HUDEP-2 (cell line): ENCODE results near the gene MED12L.

Experiments
- DNase-seq, 76 experiments: peaks; one replicate each; lab custom pipeline; 2025; ENCODE audit not compliant: unreplicated experiment in 76 of 76; lab: John Stamatoyannopoulos, UW

The MED12L gene

DNA sequence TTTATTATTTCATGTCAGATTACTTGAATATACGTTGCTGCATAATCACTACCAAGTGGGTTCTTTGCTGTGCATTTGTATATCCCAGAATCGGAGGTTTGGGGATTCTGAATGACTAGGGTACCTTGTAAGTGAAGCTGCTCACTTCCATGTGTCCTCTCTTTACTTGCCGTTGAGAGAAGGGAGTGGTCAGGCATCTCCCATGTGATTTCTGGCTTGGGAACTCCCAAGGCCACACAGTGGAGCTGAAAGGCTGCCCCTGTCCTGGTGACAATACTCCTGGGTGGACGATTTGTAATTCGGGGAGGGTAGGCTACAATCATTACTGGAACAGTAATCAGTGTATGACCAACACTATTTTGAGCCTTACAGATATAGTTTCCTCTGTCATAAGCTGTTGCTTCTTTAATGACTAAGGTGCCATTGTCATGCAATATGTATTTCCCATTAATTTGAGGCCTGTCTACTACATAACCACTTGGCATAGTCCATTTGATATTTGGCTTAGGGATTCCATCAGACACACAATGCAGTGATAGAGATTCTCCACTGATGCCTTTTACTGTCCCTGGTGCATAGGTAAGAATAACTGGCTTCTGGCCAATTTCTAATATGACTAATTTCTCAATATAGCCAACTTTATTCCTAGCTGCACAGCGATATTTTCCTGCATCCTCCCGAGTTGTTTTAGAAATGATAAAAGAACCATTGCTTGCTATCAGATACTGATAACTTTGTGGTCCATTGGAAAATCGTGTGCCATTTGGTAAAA, 351.4 kb downstream of the MED12L start:
- no peak for DNase-seq

DNA sequence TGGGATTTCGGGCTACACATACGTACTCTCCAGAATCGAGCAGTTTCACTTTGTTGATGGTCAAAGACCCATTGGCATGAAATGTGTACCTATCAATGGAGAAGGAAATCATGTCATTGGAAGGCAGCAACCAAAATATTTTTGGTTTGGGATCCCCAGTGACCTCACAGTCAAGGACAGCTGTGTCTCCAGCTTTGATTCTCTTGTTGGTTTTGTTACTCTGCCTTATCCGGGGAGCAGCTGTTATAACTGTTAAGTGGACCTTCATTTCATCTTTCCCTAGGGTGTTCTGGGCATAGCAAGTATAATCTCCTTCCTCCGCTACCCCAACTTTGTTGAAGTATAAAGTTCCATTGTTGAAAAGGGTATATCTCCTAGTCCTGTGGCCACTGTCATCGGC, 352.4 kb downstream of the MED12L start:
- DNase-seq = no peak

DNA sequence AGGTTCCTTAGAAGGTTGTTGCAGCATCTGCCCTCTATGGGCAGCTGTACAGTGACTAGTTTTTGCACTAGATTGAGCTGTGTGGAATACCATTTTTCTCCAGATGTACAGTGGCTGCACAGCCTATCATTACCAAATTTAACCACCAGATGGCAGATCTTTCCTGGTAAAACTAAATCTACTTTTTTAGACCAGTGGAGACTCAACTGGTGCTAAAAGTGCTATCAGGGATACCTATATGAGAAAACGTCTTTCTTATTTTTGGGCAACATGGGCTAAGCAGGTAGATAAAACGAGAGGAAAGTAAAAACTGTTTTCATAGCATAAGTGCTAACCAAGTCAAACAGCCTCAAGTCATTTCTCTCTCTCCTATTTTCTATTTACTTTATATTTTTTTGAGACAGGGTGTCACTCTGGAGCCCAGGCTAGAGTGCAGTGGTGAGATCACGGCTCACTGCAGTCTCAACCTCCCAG, 354.2 kb downstream of the MED12L start:
- peak in 26 of 76 experiments; percentile 1 to 64 (median 16) for DNase-seq

DNA sequence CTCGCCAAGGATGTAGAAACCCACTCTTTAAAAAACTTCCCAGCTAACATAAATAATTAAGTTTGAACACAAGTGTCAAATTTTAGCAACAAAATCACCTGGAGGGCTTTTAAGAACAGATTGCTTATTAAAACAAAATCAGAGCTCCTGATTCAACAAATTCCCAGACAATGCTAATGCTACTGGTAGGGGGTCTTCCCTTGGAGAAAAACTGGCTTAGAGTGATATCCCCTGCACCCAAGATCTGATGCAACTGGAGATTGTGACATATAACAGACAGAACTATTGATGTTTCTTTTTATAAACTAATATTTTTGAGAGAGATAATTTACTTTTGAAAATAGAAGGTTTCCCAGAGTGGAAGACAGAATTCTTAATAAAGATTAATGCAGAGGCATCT, 355.5 kb downstream of the MED12L start:
- no peak for DNase-seq

- no peak for DNase-seq
These were observed 358.1 kb downstream of the MED12L start for GRCh38 chr3:151443583-151443982.

GRCh38 chr3:151445273-151446001, 360.0 kb downstream of the MED12L start:
- DNase-seq = no peak

DNA sequence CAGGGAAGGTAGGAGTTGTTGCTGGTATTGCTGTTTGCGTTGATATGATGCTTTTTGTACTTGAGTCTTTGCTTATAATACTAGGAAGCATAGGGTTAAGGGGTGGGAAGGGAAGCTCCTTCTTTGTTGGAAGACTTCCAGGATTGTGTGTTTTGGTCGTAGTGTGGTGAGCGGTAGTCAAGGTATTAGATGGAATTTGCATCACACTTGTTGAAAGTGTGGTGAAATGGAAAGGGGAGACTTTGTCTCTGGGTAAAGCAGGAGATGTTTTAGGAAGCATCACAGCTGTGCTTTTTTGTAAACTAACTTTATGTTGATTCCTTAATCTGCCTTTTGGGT, 360.5 kb downstream of the MED12L start:
- no peak for DNase-seq

DNA sequence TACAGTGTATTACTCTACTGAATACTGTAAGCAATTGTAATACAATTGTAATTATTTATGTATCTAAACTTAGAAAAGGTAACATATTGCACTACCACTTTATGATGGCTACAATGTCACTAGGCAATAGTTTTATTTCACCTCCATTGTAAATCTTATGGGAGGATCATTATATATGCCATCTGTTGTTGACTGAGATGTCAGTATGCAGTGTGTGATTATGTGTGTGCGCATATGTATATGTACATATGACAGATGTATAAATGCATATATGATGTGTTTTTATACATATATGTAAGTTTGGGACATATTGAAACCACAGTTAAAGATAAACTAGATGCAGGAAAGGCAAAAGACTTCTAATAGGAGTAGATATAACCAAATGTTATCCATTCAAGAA, 366.9 kb downstream of the MED12L start:
- no peak for DNase-seq

GRCh38 chr3:151452841-151453240, 367.4 kb downstream of the MED12L start:
- no peak for DNase-seq

DNA sequence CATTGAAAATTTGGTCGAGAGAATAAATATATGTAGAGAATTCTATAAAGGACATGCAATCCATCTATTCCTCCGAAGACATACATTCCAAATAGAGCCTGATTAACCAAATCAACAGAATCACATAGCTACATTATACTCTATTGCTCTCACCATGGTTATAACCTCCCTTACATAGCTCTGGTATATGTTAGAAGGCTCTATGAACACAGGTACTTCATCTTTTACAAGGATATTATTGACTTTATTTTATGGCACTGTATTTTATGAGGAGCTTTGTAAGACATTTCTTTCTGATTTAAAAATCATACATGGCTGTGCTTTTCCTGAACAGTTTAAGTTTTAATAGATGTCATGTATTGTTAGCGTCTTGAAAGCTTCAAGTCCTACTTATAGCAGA, 370.6 kb downstream of the MED12L start:
- DNase-seq = no peak

DNA sequence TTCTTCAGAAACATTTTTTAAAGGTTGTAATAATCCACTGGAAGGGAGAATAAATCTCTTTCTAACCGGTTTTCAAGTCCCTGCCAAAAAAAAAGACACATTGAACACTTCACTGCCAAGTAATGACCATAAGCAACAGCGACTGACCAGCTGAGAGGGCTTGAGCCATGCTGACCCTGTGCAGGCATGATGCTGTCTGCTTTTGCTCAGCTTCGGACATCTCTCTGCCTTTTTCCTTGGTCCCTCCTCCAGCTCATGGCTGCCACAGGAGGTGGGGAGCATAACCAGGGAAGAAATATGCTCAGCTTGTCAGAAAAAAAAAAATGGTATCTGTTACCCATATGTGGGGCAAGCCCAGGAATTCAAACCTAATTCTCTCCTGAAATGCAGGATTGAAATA, 373.9 kb downstream of the MED12L start:
- no peak for DNase-seq

GRCh38 chr3:151460228-151460627, 374.8 kb downstream of the MED12L start:
- no peak for DNase-seq

GRCh38 chr3:151460774-151461450, 375.4 kb downstream of the MED12L start, which contains the start of gene IGSF10:
Gene IGSF10, minus strand, starts transcription at chr3:151461061. Its CDS starts 2,352 bp downstream, at chr3:151458709.
- DNase-seq = no peak

DNA sequence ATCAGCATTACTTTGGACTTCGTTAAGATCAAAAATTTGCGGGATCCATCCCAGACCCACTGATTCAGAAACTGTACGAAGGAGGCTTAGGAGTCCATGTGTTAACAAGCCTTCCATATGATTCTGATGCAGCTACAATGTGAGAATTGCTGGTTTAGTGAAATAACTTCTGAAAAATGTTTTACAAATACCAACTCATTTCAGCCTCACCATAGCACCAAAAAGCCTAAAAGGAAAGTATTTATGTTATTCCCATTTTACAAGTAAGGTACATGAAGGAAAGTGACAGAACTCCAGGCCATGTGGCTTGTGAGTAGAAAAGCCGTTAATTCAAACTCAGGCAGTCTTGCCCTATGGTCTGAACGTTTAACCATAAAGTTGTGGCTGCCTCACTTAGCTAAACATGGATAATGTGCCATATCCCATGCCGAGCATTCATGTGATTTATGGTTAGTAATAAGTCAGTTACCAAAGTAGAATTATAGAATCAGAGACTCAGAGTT, 376.9 kb downstream of the MED12L start:
- no peak for DNase-seq

DNA sequence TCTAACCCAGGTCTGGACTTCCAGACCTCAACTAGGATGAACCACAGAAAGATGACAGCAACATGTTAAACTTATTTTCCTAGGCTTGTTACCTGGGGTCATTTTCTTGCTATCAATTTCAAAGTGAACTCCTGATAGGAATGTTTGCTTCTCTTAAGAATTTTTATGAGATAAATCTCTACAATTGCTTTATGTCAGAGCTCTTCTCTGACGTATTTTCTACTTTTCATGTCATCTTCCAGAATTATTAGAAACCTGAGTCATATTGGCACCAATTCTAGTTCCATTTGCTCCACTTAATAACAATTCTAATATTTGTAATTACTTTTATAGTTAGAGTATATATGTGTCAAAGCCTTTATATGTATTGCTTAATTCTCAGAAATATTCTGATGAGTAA, 377.5 kb downstream of the MED12L start:
- DNase-seq = no peak

DNA sequence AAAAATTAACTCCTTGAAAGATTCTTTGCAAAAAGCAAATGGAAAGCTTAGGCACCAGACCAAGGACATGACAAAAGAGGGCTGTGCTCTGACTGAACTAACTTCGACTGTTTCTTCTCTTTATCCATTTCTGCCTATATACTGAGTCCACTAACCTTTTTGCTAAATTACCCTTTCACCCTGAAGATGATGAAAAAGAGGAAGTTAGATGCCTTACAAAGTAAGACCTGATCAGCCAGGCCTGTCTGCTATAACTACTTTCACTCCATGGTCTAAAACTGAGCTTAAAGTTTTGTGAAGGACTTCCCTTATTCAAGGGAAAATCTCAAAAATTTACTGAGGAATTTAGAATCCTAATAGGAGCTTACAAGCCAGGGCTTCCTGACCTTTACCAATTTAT, 381.6 kb downstream of the MED12L start:
- DNase-seq = no peak

GRCh38 chr3:151468284-151468917, 382.9 kb downstream of the MED12L start:
- peak in 40 of 76 experiments; percentile 1 to 69 (median 22) for DNase-seq

DNA sequence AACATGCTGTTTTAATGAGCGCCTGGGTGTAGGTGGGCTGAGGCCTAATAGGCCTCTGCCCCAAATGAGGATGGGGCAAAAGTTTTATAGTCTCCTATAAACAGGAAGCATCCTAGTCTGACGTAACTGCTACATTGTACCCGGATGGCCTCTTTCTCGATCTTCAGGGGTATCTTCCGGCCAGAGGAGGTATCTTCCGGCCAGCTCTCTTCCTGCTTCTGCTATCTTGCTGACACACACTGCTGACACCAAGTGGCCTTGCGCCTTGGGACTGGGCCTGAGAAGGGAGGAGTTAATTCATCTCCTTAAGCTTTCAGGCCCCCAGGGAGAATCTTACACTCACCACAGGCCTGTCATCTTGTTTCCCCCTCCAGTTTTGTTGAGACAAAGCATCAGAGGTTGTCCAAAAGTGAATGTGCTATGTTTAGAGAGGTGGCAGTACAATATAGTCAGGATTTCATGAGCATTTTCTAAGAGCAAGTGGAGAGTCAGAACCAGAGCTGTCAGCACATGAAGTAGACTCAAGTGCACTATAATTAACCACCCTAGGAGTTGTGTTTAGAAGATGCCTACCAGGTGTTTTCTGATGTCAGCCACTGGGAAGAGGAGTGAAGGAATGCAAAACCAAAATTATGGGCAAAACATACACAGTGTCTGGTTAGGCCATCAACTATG, 391.0 kb downstream of the MED12L start:
- no peak for DNase-seq

GRCh38 chr3:151477591-151478334, 392.3 kb downstream of the MED12L start:
- DNase-seq = no peak

DNA sequence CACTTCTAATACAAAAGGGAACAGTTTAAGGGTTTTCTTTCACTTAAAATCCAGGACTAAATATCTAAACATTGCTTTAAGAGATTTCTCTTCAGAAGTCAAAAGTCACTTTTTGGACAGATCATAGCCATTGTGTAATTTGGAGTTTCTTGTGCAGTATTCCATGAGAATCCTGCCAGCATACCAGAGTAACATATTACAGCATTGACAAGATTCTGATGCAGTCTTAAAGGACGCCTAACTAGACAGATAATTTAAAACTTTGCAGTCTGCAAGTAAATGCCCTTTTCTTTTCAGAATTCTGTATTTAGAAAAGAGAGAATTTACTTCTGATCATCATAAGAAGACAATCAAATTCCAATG, 392.9 kb downstream of the MED12L start:
- DNase-seq = no peak
